Astrocyte (in vitro differentiated cells and primary cell): ENCODE measurements around the gene MAP7. TPM values are rescaled to one million over a fixed set of nuclear protein-coding genes. Genes with fewer than 3 reads are reported as not detected.

Experiments used
- DNase-seq: peaks from one replicate; pipeline ENCODE4 v3.0.0-alpha.2; 2010; ENCODE audit warnings: low read depth
- FAIRE-seq: peaks from 2 replicates; lab custom pipeline; 2011; peaks lifted over from hg19 to GRCh38; lab: Jason Lieb, UNC
- H2AFZ ChIP-seq: 2 replicates; pipeline ENCODE4 v1.6.0; 2012; ENCODE audit warnings: low read depth, low read length, inconsistent platforms
- H3K27ac ChIP-seq: 2 replicates; pipeline ENCODE4 v1.5.1; 2011; ENCODE audit warnings: low read depth, low read length, inconsistent platforms
- H3K27me3 ChIP-seq: 2 replicates; pipeline ENCODE4 v1.6.0; 2011; ENCODE audit warnings: low read length, inconsistent platforms; ENCODE audit not compliant: insufficient read depth
- H3K36me3 ChIP-seq: 2 replicates; pipeline ENCODE4 v1.5.1; 2011; ENCODE audit warnings: low read length, inconsistent platforms; ENCODE audit not compliant: insufficient read depth
- H3K4me1 ChIP-seq: 2 replicates; pipeline ENCODE4 v1.5.1; 2011; ENCODE audit warnings: low read length, inconsistent platforms; ENCODE audit not compliant: insufficient read depth
- H3K4me2 ChIP-seq: 2 replicates; pipeline ENCODE4 v1.6.0; 2012; ENCODE audit warnings: low read length, inconsistent platforms
- H3K4me3 ChIP-seq: 2 replicates; pipeline ENCODE4 v1.5.1; 2011; ENCODE audit warnings: low read depth, mild to moderate bottlenecking, low read length, inconsistent platforms; ENCODE audit not compliant: insufficient read depth
- H3K79me2 ChIP-seq: 2 replicates; pipeline ENCODE4 v1.6.0; 2012; ENCODE audit warnings: mild to moderate bottlenecking, low read length, inconsistent platforms; ENCODE audit not compliant: insufficient read depth
- H3K9ac ChIP-seq: 2 replicates; pipeline ENCODE4 v1.6.0; 2012; ENCODE audit warnings: mild to moderate bottlenecking, low read length, inconsistent platforms
- H3K9me3 ChIP-seq: 2 replicates; pipeline ENCODE4 v1.5.1; 2012; ENCODE audit warnings: low read depth, mild to moderate bottlenecking, low read length, inconsistent platforms; ENCODE audit not compliant: insufficient read depth
- H4K20me1 ChIP-seq: 2 replicates; pipeline ENCODE4 v1.6.0; 2012; ENCODE audit warnings: low read length, inconsistent platforms; ENCODE audit not compliant: insufficient read depth
- H3K27ac Mint-ChIP-seq: one replicate; pipeline ENCODE4 v1.8.0; 2021; ENCODE audit warnings: mild to moderate bottlenecking, mixed read lengths; ENCODE audit not compliant: unreplicated experiment
- H3K27me3 Mint-ChIP-seq: one replicate; pipeline ENCODE4 v1.8.0; 2021; ENCODE audit warnings: low read depth, mixed read lengths; ENCODE audit not compliant: unreplicated experiment
- H3K36me3 Mint-ChIP-seq: one replicate; pipeline ENCODE4 v1.8.0; 2021; ENCODE audit warnings: low read depth, mixed read lengths; ENCODE audit not compliant: unreplicated experiment
- H3K4me1 Mint-ChIP-seq: one replicate; pipeline ENCODE4 v1.8.0; 2021; ENCODE audit warnings: low read depth, mixed read lengths; ENCODE audit not compliant: unreplicated experiment
- H3K4me3 Mint-ChIP-seq: one replicate; pipeline ENCODE4 v1.8.0; 2021; ENCODE audit warnings: mild to moderate bottlenecking, moderate library complexity, mixed read lengths; ENCODE audit not compliant: unreplicated experiment
- H3K9me3 Mint-ChIP-seq: one replicate; pipeline ENCODE4 v1.8.0; 2021; ENCODE audit warnings: mild to moderate bottlenecking, mixed read lengths; ENCODE audit not compliant: unreplicated experiment
- CTCF ChIP-seq: IDR thresholded peaks from 2 replicates; pipeline ENCODE4 v1.5.1; 2011; ENCODE audit warnings: low read depth, mild to moderate bottlenecking, inconsistent platforms, low read length, moderate library complexity; ENCODE audit not compliant: insufficient read depth
- EZH2 ChIP-seq: IDR thresholded peaks from 2 replicates; pipeline ENCODE4 v1.6.1; 2012; ENCODE audit warnings: mild to moderate bottlenecking, low read length, inconsistent platforms; ENCODE audit not compliant: insufficient read depth
- total RNA-seq: library from RNA; stranded (reverse); gene quantifications from 2 replicates; pipeline ENCODE4 v1.2.1, GENCODE V29; 2021

The MAP7 gene
- total RNA-seq, 1 donor from 2014 or later, result 3.3 TPM

GRCh38 chr6:136503303-136504029 lies 46.8 kb downstream of the MAP7 start:
- H3K9ac ChIP-seq, result no peak overlapping the region
- H3K36me3 Mint-ChIP-seq, result no peaks in the 10 kb centered on the region
- H3K36me3 ChIP-seq, result no peaks in the 10 kb centered on the region
- H3K27me3 ChIP-seq, result peaks cover 2% of the 10 kb centered on the region
- H2AFZ ChIP-seq, result no peak overlapping the region
- no peak overlapping the region for H3K4me3 ChIP-seq
- no peak overlapping the region for H3K4me2 ChIP-seq
- no peaks in the 10 kb centered on the region for H3K27me3 Mint-ChIP-seq
- H3K4me1 Mint-ChIP-seq, result peaks cover 4% of the 10 kb centered on the region
- H4K20me1 ChIP-seq, result no peaks in the 10 kb centered on the region
- no peak for FAIRE-seq
- no peaks in the 10 kb centered on the region for H3K4me1 ChIP-seq
- TF ChIP-seq CTCF, result no peak
- TF ChIP-seq EZH2, result no peak
- no peaks in the 10 kb centered on the region for H3K79me2 ChIP-seq
- no peak overlapping the region for H3K27ac Mint-ChIP-seq
- H3K4me3 Mint-ChIP-seq, result no peak overlapping the region
- H3K9me3 ChIP-seq, result no peaks in the 10 kb centered on the region
- no peaks in the 10 kb centered on the region for H3K9me3 Mint-ChIP-seq
- DNase-seq, result no peak
- no peak overlapping the region for H3K27ac ChIP-seq

GRCh38 chr6:136502786-136503185 lies 47.4 kb downstream of the MAP7 start:
- H3K79me2 ChIP-seq, result no peaks in the 10 kb centered on the region
- DNase-seq, result peak; percentile 33
- H3K4me3 Mint-ChIP-seq, result no peak overlapping the region
- H2AFZ ChIP-seq, result no peak overlapping the region
- no peaks in the 10 kb centered on the region for H3K9me3 ChIP-seq
- H3K27ac Mint-ChIP-seq, result no peak overlapping the region
- TF ChIP-seq CTCF (no peak), EZH2 (no peak)
- H3K9me3 Mint-ChIP-seq, result no peaks in the 10 kb centered on the region
- no peak overlapping the region for H3K9ac ChIP-seq
- no peaks in the 10 kb centered on the region for H3K36me3 Mint-ChIP-seq
- no peak overlapping the region for H3K4me2 ChIP-seq
- H4K20me1 ChIP-seq, result no peaks in the 10 kb centered on the region
- H3K36me3 ChIP-seq, result no peaks in the 10 kb centered on the region
- H3K4me1 ChIP-seq, result no peaks in the 10 kb centered on the region
- no peak overlapping the region for H3K27ac ChIP-seq
- peaks cover 2% of the 10 kb centered on the region for H3K27me3 ChIP-seq
- no peak overlapping the region for H3K4me3 ChIP-seq
- H3K4me1 Mint-ChIP-seq, result peaks cover 4% of the 10 kb centered on the region
- FAIRE-seq, result no peak
- H3K27me3 Mint-ChIP-seq, result no peaks in the 10 kb centered on the region

- Histone ChIP-seq H3K36me3 (no peaks in the 10 kb centered on the region), H3K9me3 (no peaks in the 10 kb centered on the region), H2AFZ (no peak overlapping the region), H3K4me3 (no peak overlapping the region), H3K9ac (no peak overlapping the region), H3K79me2 (no peaks in the 10 kb centered on the region), H3K27me3 (peaks cover 2% of the 10 kb centered on the region), H3K4me1 (no peaks in the 10 kb centered on the region), H3K4me2 (no peak overlapping the region), H3K27ac (no peak overlapping the region), H4K20me1 (no peaks in the 10 kb centered on the region)
- Mint-ChIP-seq H3K36me3 (no peaks in the 10 kb centered on the region), H3K27me3 (no peaks in the 10 kb centered on the region), H3K27ac (no peak overlapping the region), H3K4me3 (no peak overlapping the region), H3K9me3 (no peaks in the 10 kb centered on the region), H3K4me1 (peaks cover 4% of the 10 kb centered on the region)
- FAIRE-seq (no peak), DNase-seq (no peak)
- TF ChIP-seq CTCF (no peak), EZH2 (no peak)
These were observed 48.7 kb downstream of the MAP7 start for GRCh38 chr6:136501514-136501913.
